ENCODE measurements around the gene PRELID3B. TPM values are rescaled to one million over a fixed set of nuclear protein-coding genes. Genes with fewer than 3 reads are reported as not detected.
A peak's percentile ranks its signal among the peaks of the same experiment; 100 is the strongest.

The PRELID3B gene
- total RNA-seq, 1 experiment from 2014 or later, result 137 TPM

DNA sequence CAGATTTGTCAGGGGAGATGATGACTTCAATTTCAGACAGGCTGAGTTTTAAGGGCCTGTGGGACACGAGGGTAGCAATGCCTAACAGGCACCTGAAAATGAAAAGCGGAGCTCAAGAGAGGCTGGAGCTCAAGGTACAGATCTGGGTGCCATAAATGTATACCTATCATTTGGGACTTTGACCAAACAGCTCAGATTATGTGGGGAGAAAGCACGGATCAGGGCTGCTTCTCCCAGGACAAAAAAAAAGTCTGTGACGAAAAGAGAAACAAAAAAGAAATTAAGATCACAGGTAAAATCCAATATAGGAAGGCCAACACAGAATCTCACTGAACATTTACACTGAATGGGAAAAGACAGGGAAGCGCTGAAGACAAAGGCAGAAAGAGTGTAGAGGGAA, 1.9 kb downstream of the PRELID3B start:
- Histone ChIP-seq H3K4me3 (peak overlapping the region; percentile 90), H2AFZ (no peak overlapping the region), H3K9me2 (ENCODE audit: insufficient read depth) (no peaks in the 10 kb centered on the region), H3K4me2 (peak overlapping the region; percentile 82), H3K27ac (peak overlapping the region; percentile 97; the same call in 1 of the 2 replicates), H3F3A (ENCODE audit: insufficient read depth, low read depth) (peaks cover 47% of the 10 kb centered on the region), H3K36me3 (ENCODE audit: low read depth) (peaks cover 47% of the 10 kb centered on the region), H3K4me1 (replicated peaks; ENCODE audit: insufficient read depth) (peaks cover 57% of the 10 kb centered on the region), H3K9me3 (ENCODE audit: insufficient read depth, low read depth) (no peaks in the 10 kb centered on the region), H3K27me3 (ENCODE audit: insufficient read depth, low read depth) (no peaks in the 10 kb centered on the region), H3K79me2 (ENCODE audit: low read depth) (peaks cover 69% of the 10 kb centered on the region), H4K20me1 (ENCODE audit: insufficient read depth) (peaks cover 41% of the 10 kb centered on the region)
- DNase-seq, result no peak
- ChIA-PET POLR2A (ENCODE audit: unreplicated experiment) (no interaction called here), CTCF (no interaction called here)
- no TSS peak for BruUV-seq (replicated peaks)
- TF ChIP-seq EZH2 (IDR thresholded peaks at IDR 0.05; ENCODE audit: low read depth), result no peak
- TF ChIP-seq, protein P1, sequence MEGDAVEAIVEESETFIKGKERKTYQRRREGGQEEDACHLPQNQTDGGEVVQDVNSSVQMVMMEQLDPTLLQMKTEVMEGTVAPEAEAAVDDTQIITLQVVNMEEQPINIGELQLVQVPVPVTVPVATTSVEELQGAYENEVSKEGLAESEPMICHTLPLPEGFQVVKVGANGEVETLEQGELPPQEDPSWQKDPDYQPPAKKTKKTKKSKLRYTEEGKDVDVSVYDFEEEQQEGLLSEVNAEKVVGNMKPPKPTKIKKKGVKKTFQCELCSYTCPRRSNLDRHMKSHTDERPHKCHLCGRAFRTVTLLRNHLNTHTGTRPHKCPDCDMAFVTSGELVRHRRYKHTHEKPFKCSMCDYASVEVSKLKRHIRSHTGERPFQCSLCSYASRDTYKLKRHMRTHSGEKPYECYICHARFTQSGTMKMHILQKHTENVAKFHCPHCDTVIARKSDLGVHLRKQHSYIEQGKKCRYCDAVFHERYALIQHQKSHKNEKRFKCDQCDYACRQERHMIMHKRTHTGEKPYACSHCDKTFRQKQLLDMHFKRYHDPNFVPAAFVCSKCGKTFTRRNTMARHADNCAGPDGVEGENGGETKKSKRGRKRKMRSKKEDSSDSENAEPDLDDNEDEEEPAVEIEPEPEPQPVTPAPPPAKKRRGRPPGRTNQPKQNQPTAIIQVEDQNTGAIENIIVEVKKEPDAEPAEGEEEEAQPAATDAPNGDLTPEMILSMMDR (conservative IDR thresholded peaks at IDR 0.05), result no peak
- intact Hi-C loops (cut with micrococcal nuclease; ENCODE audit: unreplicated experiment), result loop anchor here (5.0 kb wide), 1 partner anchor 47 kb away; no protein-coding TSS in a partner anchor

DNA sequence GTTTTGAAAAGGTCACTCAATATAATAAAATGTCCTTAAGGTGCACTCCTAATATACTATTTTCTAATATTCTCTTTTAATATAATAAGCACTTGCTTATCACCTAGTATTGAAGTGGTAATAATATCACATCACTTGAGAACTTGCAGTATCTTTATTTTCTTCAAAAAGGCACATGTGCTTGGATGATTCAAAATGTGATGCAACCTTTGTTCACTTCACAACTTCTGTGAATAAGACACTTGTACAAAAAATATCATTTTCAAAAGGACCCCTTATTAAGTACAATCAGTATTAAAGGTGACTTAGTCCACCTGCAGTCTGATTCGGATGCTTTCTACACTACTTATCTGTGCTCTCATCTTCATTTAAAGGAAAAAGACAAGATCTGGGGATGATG, 3.4 kb downstream of the PRELID3B start:
- POLR2A ChIA-PET (ENCODE audit: unreplicated experiment), result no interaction called here
- H3K27ac ChIP-seq, result peak overlapping the region; percentile 43
- H3K4me3 ChIP-seq, result peak overlapping the region; percentile 90; the same call in 1 of the 2 replicates
- no peak for DNase-seq
- TF ChIP-seq, protein P1 (conservative IDR thresholded peaks at IDR 0.05), result no peak
- no peak for TF ChIP-seq EZH2 (IDR thresholded peaks at IDR 0.05; ENCODE audit: low read depth)
- H4K20me1 ChIP-seq (ENCODE audit: insufficient read depth), result peaks cover 47% of the 10 kb centered on the region
- H3K79me2 ChIP-seq (ENCODE audit: low read depth), result peaks cover 77% of the 10 kb centered on the region
- BruUV-seq (replicated peaks), result no TSS peak
- peaks cover 46% of the 10 kb centered on the region for H3K4me1 ChIP-seq (replicated peaks; ENCODE audit: insufficient read depth)
- intact Hi-C loops (cut with micrococcal nuclease; ENCODE audit: unreplicated experiment), result no loop called here
- H3K9me3 ChIP-seq (ENCODE audit: insufficient read depth, low read depth), result no peaks in the 10 kb centered on the region
- CTCF ChIA-PET, result no interaction called here
- no peak overlapping the region for H2AFZ ChIP-seq
- H3K4me2 ChIP-seq, result peak overlapping the region; percentile 82
- no peaks in the 10 kb centered on the region for H3K9me2 ChIP-seq (ENCODE audit: insufficient read depth)
- peaks cover 56% of the 10 kb centered on the region for H3F3A ChIP-seq (ENCODE audit: insufficient read depth, low read depth)
- H3K27me3 ChIP-seq (ENCODE audit: insufficient read depth, low read depth), result no peaks in the 10 kb centered on the region
- H3K36me3 ChIP-seq (ENCODE audit: low read depth), result peaks cover 55% of the 10 kb centered on the region

DNA sequence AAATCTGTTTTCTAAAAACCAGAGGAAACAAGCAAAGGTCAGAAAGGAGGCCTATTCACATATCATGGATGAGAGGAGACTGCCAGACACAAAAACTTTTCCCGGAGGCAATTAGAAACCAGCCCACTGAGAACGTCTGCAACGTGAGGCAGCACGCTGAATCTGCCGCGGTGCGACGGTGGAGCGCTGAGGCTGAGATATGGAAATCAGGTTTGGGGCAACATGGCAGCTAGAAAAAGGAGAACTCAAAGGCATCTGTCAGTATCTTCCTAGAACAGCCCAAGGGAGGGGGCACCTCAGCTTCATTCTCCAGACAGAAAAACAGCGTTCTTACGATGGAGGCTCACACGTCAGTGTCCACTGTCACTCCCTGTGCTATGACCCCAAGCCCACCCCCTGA, 5.2 kb downstream of the PRELID3B start:
- ChIA-PET CTCF (no interaction called here), POLR2A (ENCODE audit: unreplicated experiment) (no interaction called here)
- intact Hi-C loops (cut with micrococcal nuclease; ENCODE audit: unreplicated experiment), result no loop called here
- Histone ChIP-seq H3F3A (ENCODE audit: insufficient read depth, low read depth) (peaks cover 61% of the 10 kb centered on the region), H2AFZ (no peak overlapping the region), H3K27me3 (ENCODE audit: insufficient read depth, low read depth) (no peaks in the 10 kb centered on the region), H3K9me2 (ENCODE audit: insufficient read depth) (no peaks in the 10 kb centered on the region), H3K79me2 (ENCODE audit: low read depth) (peaks cover 75% of the 10 kb centered on the region), H3K9me3 (ENCODE audit: insufficient read depth, low read depth) (no peaks in the 10 kb centered on the region), H3K4me3 (no peak overlapping the region), H3K4me2 (no peak overlapping the region), H3K4me1 (replicated peaks; ENCODE audit: insufficient read depth) (peaks cover 45% of the 10 kb centered on the region), H3K27ac (no peak overlapping the region), H3K36me3 (ENCODE audit: low read depth) (peaks cover 58% of the 10 kb centered on the region), H4K20me1 (ENCODE audit: insufficient read depth) (peaks cover 47% of the 10 kb centered on the region)
- TF ChIP-seq, protein P1 (conservative IDR thresholded peaks at IDR 0.05), result no peak
- no peak for TF ChIP-seq EZH2 (IDR thresholded peaks at IDR 0.05; ENCODE audit: low read depth)
- DNase-seq, result no peak
- BruUV-seq (replicated peaks), result no TSS peak

Data from PC-9 (cell line).